Suppressor macrophage (primary cell): Measurements from ENCODE around the gene BTRC.

Experiments
- DNase-seq, 4 experiments: peaks; one replicate each; pipeline ENCODE4 v3.0.0-alpha.2; 2020 to 2022

BTRC gene

DNA sequence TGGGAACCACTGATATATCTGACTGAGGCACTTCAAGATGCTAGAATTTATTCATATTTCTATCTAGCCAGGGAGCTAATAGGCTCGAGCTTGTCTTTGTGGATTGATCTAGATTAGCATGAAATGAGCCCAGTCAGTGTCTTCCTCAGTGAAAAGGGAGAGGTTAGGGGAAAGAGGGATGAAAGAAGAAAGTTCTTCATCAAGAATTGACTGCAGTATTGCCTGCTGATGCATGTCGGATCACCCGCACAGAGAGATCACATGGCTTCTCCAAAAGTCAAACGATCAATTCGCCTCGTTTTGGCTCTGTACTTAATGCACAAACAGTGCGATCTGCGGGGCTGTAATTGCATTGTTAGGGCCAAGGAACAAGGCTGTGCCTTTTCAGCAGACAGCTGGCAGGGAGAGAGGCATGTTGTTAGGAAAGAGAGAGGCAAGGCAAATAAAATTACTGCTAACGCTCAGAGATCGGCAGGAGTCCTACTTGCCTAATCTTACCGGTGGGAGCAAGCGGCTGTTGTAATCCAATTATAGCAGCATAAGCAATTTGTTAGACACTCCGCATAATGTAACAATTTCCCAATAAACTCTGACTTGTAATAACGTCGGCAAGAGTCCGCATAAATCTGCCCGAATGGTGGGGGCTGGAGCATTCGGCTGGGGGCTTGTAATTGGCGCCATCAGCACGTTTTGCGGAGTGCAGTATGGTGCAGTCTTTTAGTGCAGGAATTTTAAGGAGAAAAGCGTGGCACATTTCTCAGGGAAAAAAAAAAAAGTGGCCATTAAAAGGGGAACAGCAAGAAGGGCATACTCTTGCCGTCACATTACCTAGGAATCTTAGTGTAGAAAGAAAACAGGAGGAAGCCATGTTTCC lies 132.0 kb downstream of the BTRC start:
- DNase-seq = peak in 3 of 4 experiments; percentile 5 to 12 (median 7)

DNA sequence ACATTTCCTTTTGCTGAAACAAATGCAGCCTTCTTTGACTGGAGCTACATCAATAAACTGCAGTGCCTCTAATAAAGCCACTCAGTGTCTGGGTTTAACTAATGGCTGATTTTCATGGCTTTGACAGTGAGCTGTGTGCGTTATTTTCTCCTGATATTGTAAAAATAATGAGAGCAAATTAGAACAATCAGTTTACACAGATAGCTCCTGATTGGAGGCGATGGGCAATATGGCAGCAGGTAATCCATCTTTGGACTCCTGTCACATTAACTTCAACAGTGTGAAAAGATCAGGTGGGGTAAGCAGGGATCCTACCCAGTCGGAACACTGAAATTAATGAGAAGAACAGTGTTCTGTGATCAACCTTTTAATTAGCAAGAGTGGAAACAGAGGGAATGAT lies 133.4 kb downstream of the BTRC start:
- DNase-seq = no peak

DNA sequence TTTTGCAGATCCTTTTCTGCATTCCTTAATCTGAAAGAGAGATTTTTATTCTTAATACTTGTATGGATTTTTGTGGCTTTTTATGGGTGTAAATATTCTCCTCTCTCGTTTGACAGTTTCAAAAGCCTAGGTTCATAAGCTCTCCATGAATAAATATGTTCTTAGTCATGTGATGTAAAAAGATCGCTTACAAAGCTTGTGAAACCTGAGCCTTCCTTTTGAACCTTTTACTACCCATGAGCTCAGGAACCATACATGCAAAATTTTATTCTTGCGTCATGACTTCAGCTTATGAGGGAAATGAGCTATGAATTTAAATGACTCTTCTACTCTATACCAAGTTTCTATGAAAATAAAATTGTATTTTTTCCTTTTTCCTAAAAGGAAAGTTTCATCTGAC lies 135.4 kb downstream of the BTRC start:
- no peak for DNase-seq

DNA sequence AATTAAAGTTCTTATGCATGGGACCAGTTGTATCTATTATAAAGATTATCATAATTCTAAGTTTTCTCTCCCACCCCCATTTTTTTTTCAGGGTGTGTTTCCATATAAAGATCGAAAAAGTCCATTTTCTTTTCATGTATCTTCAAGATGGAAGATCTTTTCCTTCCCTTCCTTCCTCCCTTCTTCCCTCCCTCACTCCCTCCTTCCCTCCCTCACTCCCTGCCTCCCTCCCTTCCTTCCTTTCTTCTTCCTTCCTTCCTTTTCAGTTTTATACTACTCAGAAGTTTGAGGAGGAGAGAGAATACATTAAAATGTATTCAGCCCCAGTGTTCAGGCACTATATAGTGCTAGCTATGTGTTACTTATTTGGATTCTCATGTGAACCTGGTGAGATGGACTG lies 136.1 kb downstream of the BTRC start:
- DNase-seq = no peak

DNA sequence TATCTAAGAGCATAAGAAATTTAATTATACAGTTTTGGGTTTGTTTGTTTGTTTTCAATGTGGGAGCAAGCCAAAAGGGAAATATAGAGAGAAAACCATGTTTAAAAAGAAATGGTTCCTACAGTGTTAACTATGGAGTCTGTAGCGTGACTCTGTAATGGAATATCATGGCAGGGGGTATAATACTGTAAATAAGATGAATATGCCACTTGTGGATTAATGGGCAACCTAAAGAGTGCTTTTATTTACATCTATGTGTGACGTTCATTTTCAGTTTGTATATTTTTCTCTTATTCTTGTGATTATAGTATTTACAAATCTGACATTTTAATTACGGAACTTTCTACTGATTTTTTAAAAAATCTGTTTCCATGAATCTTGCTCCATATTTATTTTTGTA lies 138.2 kb downstream of the BTRC start:
- no peak for DNase-seq

DNA sequence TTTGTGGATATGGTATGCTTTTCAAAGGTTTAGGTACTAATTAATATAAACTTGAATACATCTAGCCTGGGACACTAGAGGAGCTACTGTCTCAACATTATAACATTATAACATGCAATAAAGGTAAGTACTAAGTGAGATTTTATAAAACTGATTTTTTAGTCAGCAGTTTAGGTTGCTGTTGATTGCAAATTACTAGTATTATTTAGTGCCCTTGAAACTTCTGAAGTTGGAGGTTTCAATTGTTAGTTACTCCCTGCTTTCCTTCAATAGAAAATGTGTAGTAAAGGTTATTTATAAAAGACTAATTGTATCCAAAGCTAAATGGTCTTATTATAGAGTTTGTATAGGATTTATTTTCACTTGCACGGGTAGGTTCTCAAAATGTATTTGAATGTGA lies 138.8 kb downstream of the BTRC start:
- no peak for DNase-seq

DNA sequence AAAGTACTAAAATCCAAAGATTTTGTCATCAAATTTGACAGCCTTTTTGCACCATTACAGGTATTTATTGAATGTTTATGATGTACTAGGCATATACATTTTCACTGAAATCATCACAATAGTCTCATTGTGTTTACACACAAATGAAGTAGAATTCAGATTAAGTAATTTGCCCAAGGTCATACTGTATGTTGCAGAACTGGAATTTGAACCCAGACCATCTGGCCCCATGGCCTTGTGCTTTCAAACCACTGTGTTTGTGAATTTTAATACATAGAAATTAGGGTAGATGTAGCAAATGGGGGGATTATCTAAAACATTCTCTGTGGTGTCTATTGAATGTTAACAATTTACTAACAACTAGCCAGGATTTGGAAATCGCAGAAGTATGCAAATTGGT lies 139.3 kb downstream of the BTRC start:
- no peak for DNase-seq

DNA sequence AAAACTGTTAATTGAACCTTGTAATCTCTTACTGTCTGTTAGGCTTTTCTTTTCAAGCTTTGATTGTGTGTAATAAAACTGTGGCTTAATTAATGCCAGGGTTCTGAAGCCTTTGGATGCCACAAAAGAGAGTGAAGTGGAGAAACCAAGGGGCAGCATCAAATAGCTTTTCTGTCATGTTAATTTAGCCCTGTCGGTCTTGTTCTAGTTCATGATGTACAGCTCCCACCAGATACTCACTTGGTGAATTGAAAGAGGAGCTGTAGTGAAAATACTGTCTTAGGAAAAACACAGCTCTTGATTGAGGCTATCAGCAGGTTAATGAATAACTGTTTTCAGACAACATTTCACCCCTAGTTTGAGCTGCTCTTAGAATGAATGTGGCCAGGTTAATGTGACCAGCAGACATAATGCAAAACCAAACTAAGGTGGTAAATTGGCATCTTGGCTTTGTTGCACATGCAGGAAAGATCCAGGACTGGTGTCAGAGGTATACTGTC lies 139.9 kb downstream of the BTRC start:
- no peak for DNase-seq

DNA sequence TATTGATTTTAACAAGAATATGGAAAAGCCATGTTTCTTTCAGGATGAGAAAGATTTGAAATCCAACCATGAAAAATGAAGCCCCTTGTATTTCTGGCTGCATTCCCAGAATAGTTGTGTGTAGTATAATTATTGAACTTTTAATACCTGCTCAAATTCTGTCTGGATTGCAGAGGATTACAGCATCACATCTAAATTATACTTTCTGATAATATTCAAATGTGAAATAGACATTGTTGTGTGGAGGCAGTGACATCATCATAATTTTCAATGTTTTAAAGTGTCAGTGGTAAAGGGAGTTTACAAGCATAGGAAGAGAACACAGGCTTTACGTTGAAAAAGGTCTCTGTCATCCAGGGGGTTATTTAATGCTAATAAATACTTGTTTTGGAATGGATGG lies 140.7 kb downstream of the BTRC start:
- no peak for DNase-seq

DNA sequence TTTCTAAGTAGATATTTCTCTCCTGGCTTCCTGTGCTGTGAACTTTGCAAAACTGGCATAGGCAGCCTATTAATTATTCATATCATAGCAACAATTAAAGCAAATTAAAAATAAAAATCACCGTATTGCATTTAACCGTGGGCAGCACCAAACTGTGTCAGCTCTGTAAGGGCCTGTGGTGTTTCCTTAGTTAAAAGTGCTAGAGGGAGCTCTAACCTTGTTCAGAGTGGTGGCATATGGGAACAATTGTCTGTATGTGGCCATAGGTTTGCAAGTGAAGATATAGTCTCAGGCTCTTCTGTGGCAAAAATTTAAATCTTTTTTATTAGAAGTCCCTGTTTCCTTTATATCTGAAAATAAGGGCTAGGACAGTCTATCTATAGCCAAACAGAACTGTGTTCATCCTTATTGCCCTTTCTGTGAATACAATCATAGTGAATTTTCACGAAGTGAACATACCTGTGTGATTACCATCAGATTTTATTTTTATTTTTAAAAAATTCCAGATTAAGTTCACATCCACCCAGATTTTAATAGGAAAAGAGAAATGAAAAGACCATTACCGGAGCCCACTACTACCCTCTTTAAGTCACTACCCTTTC lies 141.5 kb downstream of the BTRC start:
- DNase-seq = peak in 1 of 4 experiments; percentile 9

DNA sequence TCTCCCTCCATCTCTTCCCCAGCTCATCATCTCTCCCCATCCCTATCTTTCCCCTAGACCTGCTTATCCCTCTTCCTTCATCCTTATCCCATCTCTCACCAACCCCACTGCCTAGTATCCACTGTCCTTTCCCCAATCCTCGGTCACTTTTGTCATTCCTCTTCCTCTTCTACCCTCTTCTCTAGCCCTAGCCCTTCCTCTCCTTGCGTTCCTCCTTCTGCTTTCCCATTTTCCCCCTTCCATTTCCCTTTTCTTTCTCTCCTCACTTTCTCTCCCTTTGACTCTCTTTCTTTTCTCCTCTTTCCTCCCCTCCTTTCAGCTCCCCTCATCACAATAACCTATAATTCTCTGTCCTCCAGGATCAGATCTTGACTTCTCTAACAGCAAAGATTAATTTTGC lies 150.5 kb downstream of the BTRC start:
- no peak for DNase-seq

DNA sequence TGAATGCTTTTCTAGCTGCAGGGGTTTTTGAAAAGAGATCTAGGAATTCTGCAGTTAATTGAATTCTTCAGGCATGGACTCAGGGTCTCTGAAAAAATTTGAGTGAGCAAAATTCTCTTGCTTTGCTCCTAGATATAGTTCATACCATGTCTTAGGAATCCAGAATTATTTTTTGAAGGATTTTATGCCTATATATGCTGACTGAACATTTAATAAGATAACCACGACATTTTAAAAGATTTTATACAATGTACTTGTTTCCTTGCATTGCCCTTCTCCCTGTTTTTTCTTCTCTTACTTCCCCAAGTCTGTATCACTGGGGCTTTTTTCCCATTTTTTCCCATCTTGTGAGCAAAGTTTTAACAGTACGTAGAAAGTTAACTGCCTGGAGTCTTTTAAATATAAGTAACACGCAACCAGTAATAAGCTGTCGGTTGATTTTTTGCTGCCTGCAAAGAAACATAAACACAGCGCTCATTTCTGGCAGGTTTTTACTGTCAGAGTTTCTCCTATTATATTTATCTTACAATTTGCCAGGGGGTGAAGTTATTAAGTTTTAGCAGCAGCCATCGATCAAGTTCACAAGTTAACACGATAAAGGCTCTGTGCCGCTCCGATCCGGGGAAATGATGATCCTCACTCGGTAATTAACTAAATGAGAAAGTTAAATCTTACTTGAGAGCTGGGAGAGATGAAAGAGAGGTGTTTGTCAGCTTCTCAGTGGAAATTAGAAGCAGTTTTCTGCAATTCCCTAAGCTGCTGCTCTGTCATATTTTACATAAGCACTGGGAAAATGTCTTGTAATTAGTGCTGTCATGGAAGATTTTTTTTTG lies 153.1 kb downstream of the BTRC start:
- no peak for DNase-seq

DNA sequence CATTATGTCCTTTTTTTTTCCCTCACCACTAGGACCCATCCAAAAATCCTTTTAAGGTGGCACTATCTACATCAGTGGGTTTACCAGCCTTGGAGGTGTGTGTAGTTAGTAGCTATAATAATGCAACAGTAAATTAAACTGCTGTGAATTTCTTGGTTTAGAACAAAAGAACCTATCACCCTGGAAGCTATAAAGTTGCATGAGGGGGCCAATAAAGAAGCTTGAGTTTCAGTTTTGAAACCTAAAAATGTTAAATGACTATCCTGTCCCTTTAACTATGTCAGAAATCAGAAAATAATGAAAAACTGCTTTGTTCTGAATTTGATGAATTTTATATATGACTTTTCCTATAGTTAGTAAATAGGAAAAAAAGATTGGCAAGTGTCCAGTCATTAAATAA lies 153.9 kb downstream of the BTRC start:
- no peak for DNase-seq

DNA sequence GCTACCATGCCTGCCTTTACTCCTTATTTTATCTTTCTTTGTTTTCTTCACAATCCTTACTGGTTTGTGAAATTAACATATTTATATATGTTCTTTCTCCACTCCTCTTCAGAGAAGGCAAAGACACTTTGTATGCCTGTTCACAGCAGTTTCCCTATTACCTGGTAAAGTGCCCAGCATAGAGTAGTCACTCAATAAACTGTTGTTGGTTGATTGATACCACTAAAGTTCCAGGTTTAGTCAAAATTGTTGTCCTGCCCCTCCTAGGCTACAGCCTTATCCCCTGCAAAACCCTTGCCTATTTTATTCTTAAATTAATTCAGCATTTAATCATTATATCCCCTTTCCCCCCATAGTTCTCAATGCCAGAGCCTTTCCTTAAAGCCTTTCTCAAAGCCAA lies 158.0 kb downstream of the BTRC start:
- no peak for DNase-seq

DNA sequence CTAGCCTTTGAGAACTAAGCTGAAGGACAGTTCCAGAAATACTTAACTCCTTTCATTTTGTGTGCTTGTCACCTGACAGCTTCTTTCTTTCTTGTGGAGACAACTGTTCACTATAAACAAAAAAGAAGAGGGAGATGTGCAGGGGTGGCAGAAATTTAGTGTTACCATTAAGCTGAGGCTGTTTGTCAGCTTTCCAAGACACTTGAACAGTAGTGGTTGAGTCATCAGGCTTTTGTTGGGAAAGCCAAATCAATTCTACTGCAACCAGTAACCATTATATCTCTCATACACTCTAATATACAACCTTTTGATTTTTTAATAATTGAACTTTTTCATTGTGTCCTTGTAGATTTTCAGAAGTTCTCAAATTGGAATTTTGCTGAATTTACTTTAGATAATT lies 158.8 kb downstream of the BTRC start:
- no peak for DNase-seq

DNA sequence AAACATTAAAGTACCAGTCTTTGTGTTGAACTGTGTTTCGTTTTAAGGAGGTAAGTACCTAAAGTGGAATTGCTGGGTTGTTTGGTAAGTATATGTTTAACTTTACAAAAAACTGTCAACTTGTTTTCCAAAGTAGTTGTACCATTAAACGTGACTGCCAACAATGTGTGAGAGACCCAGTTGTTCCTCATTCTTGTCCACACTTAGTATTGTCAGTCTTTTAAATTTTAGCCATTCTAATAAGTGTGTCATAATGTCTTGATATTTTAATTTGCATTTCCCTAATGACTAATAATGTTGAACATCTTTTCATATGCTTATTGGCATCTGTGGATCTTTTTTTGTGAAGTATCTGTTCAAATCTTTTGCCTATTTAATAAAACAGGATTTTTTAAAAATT lies 159.8 kb downstream of the BTRC start:
- DNase-seq = no peak

DNA sequence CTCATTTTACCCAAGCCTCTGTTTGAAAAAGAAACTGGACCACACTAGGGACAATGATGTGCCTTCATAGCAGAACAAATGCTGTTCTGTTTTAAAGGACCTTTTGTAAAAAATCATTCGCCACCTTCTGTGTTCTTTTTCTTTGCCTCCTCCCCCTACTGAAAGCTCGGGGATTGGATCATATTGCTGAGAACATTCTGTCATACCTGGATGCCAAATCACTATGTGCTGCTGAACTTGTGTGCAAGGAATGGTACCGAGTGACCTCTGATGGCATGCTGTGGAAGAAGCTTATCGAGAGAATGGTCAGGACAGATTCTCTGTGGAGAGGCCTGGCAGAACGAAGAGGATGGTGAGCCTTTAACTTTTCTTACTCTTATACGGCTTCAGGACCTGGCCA lies 171.9 kb downstream of the BTRC start:
- DNase-seq = no peak

DNA sequence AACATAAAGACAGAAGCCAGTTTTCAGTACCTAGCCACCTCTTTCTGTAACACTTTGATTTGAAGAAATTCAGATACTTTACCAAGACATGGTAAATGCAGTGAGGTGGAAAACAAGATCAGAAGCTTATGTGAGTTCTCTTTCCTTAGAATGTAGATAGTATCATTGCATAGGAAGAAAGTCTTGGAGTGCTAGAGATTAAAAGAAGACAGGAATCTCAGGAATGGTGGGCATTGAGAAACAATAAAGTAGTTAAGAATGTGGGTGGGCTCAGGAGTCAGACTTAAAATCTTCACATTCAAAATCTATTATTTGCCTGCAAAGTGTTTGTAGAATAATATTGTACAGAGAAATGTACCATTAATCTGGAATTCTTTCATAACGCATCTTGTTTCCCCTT lies 175.2 kb downstream of the BTRC start:
- DNase-seq = no peak

DNA sequence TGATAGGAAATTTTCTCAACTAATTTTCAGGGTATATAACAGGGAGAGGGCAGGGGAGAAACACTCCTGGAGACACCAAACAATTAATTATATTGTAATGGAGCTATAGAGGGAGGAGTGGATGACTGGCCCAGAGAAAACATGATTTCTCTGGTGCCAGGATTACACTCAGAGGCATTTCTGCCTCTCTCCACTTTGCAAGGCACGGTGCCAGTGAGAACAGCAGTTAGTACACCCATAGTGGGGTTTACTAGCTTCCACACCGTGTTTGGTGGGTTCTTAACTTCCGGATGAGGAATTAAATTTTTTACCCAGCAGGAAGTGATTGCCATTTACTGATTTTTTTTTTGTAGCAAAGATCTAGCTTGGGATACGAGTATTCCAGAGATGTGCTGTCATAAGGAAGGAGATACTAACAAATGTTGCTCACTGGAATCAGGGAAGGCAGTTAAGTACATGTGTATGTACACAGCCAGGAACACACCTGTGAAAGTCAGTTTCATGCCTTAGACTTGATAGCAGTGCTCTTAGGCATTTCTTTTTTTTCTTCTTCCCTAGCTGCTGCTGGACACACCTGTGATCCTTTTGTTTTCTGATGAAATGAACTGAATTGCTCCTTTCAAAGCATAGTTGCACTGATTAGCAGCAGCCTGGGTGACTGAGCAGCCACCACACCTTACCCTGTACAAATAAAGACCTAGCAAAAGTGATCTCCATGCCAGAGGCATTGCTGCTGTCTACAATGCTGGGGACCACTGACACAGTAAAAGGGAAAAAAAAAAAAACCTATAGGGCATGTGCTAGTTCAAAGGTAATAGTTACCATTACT lies 176.0 kb downstream of the BTRC start:
- no peak for DNase-seq

DNA sequence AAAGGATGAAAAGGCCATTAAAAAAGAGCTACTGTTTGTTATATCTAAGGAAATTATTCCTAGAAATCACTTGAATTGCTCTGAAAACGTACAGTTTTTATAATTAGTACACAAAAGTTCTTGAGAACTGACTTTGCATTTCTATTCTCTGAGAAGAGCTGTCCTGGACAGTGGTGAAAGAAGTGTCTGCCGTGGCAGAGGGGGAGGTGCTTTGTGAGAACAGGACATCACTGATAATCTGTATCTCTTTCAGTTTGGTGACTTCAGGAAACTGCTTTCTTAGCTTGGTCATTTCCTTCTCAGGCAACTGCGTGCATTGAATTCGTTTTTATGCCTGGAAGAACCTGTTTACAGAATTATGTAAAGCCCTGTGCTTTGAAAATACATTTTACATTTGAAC lies 182.0 kb downstream of the BTRC start:
- no peak for DNase-seq

DNA sequence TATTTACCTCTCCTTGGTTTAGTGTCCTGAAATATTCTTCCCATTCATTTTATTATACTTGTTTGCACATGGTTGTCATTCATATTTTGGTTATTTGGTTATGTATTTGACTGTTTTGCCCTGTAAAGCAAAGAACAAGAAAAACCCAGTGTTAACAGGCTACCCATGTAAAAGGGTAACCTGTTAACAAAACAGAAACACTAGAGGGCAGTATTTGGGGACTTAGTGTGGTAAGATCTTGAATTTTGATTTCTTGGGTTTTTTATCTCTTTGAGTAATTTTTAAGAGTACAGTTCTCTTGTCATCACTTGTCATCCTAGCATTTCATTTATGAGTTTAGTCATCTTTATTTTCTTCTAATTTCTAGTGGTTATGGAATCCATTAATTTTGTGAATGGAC lies 182.8 kb downstream of the BTRC start:
- DNase-seq = peak; percentile 27 to 66 (median 38)

DNA sequence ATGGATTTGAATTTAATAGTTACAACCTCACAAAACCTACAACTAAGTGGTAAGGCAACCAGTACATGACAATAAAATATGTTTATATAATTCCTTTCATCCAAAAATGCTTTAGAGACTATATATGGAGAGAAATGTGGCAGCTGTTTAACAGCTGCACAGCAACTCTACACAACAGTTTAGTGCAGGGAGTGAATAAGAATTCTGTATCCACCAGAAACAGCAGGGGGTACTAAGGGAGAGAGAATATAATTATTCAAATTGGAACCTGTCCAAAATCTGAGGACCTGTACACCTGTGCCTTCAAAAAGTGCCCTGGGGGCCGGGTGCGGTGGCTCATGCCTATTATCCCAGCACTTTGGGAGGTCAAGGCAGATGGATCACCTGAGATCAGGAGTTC lies 184.5 kb downstream of the BTRC start:
- DNase-seq = no peak
